ENCODE data around the gene ABR.
"Not testable (repeated sequence)": the region's sequence is repeated elsewhere in the genome, so short reads cannot be mapped to it uniquely, and the experiment has no call there.

The ABR gene

GRCh38 chr17:1199271-1199743, 19.5 kb upstream of the ABR start:
- not testable (repeated sequence) for DNase-seq

- DNase-seq = no peak
Measured at GRCh38 chr17:1197781-1198490, 18.2 kb upstream of the ABR start.

GRCh38 chr17:1197379-1197778, 17.6 kb upstream of the ABR start:
- DNase-seq = no peak

GRCh38 chr17:1196946-1197345, 17.2 kb upstream of the ABR start:
- DNase-seq = no peak

- no peak for DNase-seq
Measured at GRCh38 chr17:1192911-1193699, 13.3 kb upstream of the ABR start.

GRCh38 chr17:1190751-1191331, 11.1 kb upstream of the ABR start:
- DNase-seq = no peak

- no peak for DNase-seq
Measured at GRCh38 chr17:1188812-1189504, 9.2 kb upstream of the ABR start.

- peak; percentile 31 for DNase-seq
Measured at GRCh38 chr17:1186923-1187771, 7.4 kb upstream of the ABR start.

- DNase-seq = no peak
Measured at GRCh38 chr17:1186214-1186820, 6.5 kb upstream of the ABR start.

GRCh38 chr17:1183171-1183873, 3.5 kb upstream of the ABR start:
- DNase-seq = peak; percentile 33

- DNase-seq = no peak
Measured at GRCh38 chr17:1182811-1183170, 3.0 kb upstream of the ABR start.

GRCh38 chr17:1181753-1182137, 2.0 kb upstream of the ABR start:
- DNase-seq = no peak

- no peak for DNase-seq
Measured at GRCh38 chr17:1180958-1181752, 1.4 kb upstream of the ABR start.

GRCh38 chr17:1179112-1179817, 516 bp downstream of the ABR start:
- no peak for DNase-seq

- DNase-seq = no peak
Measured at GRCh38 chr17:1177016-1177700, 2.6 kb downstream of the ABR start.

GRCh38 chr17:1174263-1174880, 5.4 kb downstream of the ABR start:
- no peak for DNase-seq

GRCh38 chr17:1173432-1174262, 6.1 kb downstream of the ABR start:
- DNase-seq = no peak

- DNase-seq = no peak
Measured at GRCh38 chr17:1171953-1172352, 7.8 kb downstream of the ABR start.
